ENCODE results near the gene RXRA. TPM values are rescaled to one million over a fixed set of nuclear protein-coding genes. Genes with fewer than 3 reads are reported as not detected.

The RXRA gene
- total and polyA plus RNA-seq, 2 of the 13 experiments (the other 11 are each of a cell fraction or from before 2014, with no cell fraction given): 18.9 to 29.2 TPM

DNA sequence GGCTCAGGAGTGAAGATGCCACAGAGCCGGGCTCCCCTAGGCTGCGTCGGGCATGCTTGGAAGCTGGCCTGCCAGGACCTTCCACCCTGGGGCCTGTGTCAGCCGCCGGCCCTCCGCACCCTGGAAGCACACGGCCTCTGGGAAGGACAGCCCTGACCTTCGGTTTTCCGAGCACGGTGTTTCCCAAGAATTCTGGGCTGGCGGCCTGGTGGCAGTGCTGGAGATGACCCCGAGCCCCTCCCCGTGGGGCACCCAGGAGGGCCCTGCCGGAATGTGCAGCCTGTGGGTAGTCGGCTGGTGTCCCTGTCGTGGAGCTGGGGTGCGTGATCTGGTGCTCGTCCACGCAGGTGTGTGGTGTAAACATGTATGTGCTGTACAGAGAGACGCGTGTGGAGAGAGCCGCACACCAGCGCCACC lies 113.1 kb downstream of the RXRA start (continued):
- TF ChIP-seq, protein P1, sequence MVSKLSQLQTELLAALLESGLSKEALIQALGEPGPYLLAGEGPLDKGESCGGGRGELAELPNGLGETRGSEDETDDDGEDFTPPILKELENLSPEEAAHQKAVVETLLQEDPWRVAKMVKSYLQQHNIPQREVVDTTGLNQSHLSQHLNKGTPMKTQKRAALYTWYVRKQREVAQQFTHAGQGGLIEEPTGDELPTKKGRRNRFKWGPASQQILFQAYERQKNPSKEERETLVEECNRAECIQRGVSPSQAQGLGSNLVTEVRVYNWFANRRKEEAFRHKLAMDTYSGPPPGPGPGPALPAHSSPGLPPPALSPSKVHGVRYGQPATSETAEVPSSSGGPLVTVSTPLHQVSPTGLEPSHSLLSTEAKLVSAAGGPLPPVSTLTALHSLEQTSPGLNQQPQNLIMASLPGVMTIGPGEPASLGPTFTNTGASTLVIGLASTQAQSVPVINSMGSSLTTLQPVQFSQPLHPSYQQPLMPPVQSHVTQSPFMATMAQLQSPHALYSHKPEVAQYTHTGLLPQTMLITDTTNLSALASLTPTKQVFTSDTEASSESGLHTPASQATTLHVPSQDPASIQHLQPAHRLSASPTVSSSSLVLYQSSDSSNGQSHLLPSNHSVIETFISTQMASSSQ (IDR thresholded peaks at IDR 0.05; ENCODE audit: low read depth): no peak
- TF ChIP-seq, protein P1 (CRISPR knock-in tag; IDR thresholded peaks at IDR 0.05; ENCODE audit: borderline replicate concordance): no peak
- TF ChIP-seq KLF15 (CRISPR knock-in tag; IDR thresholded peaks at IDR 0.05; ENCODE audit: borderline replicate concordance): no peak
- no peak for TF ChIP-seq ZNF124 (CRISPR knock-in tag; IDR thresholded peaks at IDR 0.05)
- TF ChIP-seq, protein P2, sequence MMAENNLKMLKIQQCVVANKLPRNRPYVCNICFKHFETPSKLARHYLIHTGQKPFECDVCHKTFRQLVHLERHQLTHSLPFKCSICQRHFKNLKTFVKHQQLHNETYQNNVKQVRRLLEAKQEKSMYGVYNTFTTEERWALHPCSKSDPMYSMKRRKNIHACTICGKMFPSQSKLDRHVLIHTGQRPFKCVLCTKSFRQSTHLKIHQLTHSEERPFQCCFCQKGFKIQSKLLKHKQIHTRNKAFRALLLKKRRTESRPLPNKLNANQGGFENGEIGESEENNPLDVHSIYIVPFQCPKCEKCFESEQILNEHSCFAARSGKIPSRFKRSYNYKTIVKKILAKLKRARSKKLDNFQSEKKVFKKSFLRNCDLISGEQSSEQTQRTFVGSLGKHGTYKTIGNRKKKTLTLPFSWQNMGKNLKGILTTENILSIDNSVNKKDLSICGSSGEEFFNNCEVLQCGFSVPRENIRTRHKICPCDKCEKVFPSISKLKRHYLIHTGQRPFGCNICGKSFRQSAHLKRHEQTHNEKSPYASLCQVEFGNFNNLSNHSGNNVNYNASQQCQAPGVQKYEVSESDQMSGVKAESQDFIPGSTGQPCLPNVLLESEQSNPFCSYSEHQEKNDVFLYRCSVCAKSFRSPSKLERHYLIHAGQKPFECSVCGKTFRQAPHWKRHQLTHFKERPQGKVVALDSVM (CRISPR knock-in tag; IDR thresholded peaks at IDR 0.05): no peak
- TF ChIP-seq, protein P3, sequence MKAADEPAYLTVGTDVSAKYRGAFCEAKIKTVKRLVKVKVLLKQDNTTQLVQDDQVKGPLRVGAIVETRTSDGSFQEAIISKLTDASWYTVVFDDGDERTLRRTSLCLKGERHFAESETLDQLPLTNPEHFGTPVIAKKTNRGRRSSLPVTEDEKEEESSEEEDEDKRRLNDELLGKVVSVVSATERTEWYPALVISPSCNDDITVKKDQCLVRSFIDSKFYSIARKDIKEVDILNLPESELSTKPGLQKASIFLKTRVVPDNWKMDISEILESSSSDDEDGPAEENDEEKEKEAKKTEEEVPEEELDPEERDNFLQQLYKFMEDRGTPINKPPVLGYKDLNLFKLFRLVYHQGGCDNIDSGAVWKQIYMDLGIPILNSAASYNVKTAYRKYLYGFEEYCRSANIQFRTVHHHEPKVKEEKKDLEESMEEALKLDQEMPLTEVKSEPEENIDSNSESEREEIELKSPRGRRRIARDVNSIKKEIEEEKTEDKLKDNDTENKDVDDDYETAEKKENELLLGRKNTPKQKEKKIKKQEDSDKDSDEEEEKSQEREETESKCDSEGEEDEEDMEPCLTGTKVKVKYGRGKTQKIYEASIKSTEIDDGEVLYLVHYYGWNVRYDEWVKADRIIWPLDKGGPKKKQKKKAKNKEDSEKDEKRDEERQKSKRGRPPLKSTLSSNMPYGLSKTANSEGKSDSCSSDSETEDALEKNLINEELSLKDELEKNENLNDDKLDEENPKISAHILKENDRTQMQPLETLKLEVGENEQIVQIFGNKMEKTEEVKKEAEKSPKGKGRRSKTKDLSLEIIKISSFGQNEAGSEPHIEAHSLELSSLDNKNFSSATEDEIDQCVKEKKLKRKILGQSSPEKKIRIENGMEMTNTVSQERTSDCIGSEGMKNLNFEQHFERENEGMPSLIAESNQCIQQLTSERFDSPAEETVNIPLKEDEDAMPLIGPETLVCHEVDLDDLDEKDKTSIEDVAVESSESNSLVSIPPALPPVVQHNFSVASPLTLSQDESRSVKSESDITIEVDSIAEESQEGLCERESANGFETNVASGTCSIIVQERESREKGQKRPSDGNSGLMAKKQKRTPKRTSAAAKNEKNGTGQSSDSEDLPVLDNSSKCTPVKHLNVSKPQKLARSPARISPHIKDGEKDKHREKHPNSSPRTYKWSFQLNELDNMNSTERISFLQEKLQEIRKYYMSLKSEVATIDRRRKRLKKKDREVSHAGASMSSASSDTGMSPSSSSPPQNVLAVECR (CRISPR knock-in tag; IDR thresholded peaks at IDR 0.05; ENCODE audit: borderline replicate concordance): peak; percentile 62; the same call in 1 of the 2 replicates
- no peak for TF ChIP-seq ZNF143 (CRISPR knock-in tag; IDR thresholded peaks at IDR 0.05)
- TF ChIP-seq TBL1XR1 (IDR thresholded peaks at IDR 0.05; ENCODE audit: borderline replicate concordance, low read length, partially characterized antibody): no peak
- TF ChIP-seq HMGXB4 (CRISPR knock-in tag; IDR thresholded peaks at IDR 0.05; ENCODE audit: borderline replicate concordance in 1 of 2, low read depth in 1 of 2): peak in 1 of 2 experiments; percentile 31; a peak in 2 of 4 replicates
- TF ChIP-seq ZNF552 (CRISPR knock-in tag; IDR thresholded peaks at IDR 0.05; ENCODE audit: borderline replicate concordance): no peak
- TF ChIP-seq, protein P4, sequence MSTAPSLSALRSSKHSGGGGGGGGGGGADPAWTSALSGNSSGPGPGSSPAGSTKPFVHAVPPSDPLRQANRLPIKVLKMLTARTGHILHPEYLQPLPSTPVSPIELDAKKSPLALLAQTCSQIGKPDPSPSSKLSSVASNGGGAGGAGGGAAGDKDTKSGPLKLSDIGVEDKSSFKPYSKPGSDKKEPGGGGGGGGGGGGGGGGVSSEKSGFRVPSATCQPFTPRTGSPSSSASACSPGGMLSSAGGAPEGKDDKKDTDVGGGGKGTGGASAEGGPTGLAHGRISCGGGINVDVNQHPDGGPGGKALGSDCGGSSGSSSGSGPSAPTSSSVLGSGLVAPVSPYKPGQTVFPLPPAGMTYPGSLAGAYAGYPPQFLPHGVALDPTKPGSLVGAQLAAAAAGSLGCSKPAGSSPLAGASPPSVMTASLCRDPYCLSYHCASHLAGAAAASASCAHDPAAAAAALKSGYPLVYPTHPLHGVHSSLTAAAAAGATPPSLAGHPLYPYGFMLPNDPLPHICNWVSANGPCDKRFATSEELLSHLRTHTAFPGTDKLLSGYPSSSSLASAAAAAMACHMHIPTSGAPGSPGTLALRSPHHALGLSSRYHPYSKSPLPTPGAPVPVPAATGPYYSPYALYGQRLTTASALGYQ (CRISPR knock-in tag; IDR thresholded peaks at IDR 0.05): no peak
- TF ChIP-seq MED1 (CRISPR knock-in tag; IDR thresholded peaks at IDR 0.05): 0 out of 2 replicates have a peak, but pooled peaks have one; percentile 40
- no peak for TF ChIP-seq SRSF4 (IDR thresholded peaks at IDR 0.05; ENCODE audit: low read depth, low read length, poor library complexity, severe bottlenecking)
- TF ChIP-seq ZBTB3 (CRISPR knock-in tag; IDR thresholded peaks at IDR 0.05; ENCODE audit: borderline replicate concordance, low read depth): no peak
